Stimulated activated CD8-positive, alpha-beta memory T cell treated with anti-CD3 and anti-CD28 coated beads, Interleukin-4, amount 100 ng/mL, for 4 hours (primary cell): ENCODE measurements around the gene ODAD3.
A peak's percentile ranks its signal among the peaks of the same experiment; 100 is the strongest.

Experiments used
- DNase-seq, 2 donors: peaks; one replicate each; pipeline ENCODE4 v3.0.0-alpha.2; 2020; ENCODE audit warnings: low read depth in 2 of 2, low spot score in 1 of 2

Gene ODAD3

GRCh38 chr19:11377756-11378155 is 57.2 kb downstream of the ODAD3 start:
- DNase-seq = no peak

GRCh38 chr19:11377237-11377636 is 57.7 kb downstream of the ODAD3 start:
- no peak for DNase-seq

- peak; percentile 28 to 33 for DNase-seq
Measured at GRCh38 chr19:11375143-11375948, 59.6 kb downstream of the ODAD3 start.

- peak; percentile 92 to 95 for DNase-seq
Measured at GRCh38 chr19:11374433-11375142, 60.3 kb downstream of the ODAD3 start, which contains the start of gene SWSAP1. TSS of gene SWSAP1 (plus strand) at chr19:11374666. CDS start at chr19:11374681, 15 bp downstream.

- no peak for DNase-seq
Measured at GRCh38 chr19:11373885-11374432, 61.0 kb downstream of the ODAD3 start.

- DNase-seq = no peak
Measured at GRCh38 chr19:11373166-11373884, 61.6 kb downstream of the ODAD3 start.

GRCh38 chr19:11370744-11371143 is 64.2 kb downstream of the ODAD3 start:
- no peak for DNase-seq
